ENCODE data around the gene PRKCB.

Gene PRKCB

GRCh38 chr16:23895052-23895451 lies 59.3 kb downstream of the PRKCB start:
- no peaks in the 10 kb centered on the region; the same call in 1 of the 2 replicates for H4K20me1 ChIP-seq (ENCODE audit: low read depth, low read length)
- H3K79me2 ChIP-seq (ENCODE audit: insufficient read depth, low read length), result no peaks in the 10 kb centered on the region
- TF ChIP-seq EZH2phosphoT487 (conservative IDR thresholded peaks at IDR 0.05; ENCODE audit: low read length), result no peak
- no peak for TF ChIP-seq CTCF (IDR thresholded peaks at IDR 0.05; ENCODE audit: insufficient read depth, low read length, poor library complexity, severe bottlenecking)
- H3K9me3 ChIP-seq (ENCODE audit: insufficient read depth, low read length), result no peaks in the 10 kb centered on the region
- no peak overlapping the region for H3K4me2 ChIP-seq (ENCODE audit: low read depth, low read length, poor library complexity, severe bottlenecking)
- H3K27me3 ChIP-seq (ENCODE audit: low read length), result no peaks in the 10 kb centered on the region
- no peaks in the 10 kb centered on the region for H3F3A ChIP-seq (ENCODE audit: insufficient read depth)
- no peak overlapping the region for H3K9ac ChIP-seq (ENCODE audit: low read length)
- H3K9me2 ChIP-seq (replicated peaks; ENCODE audit: insufficient read depth, low read length), result no peaks in the 10 kb centered on the region
- H3K36me3 ChIP-seq (ENCODE audit: low read length), result no peaks in the 10 kb centered on the region
- H2AFZ ChIP-seq (ENCODE audit: low read depth, low read length, severe bottlenecking), result no peak overlapping the region
- H3K27ac ChIP-seq (ENCODE audit: low read depth, low read length), result no peak overlapping the region
- H3K4me3 ChIP-seq (ENCODE audit: insufficient read depth, low read length, poor library complexity, severe bottlenecking), result no peak overlapping the region

- H3K79me2 ChIP-seq (ENCODE audit: insufficient read depth, low read length), result no peaks in the 10 kb centered on the region
- H2AFZ ChIP-seq (ENCODE audit: low read depth, low read length, severe bottlenecking), result no peak overlapping the region
- TF ChIP-seq EZH2phosphoT487 (conservative IDR thresholded peaks at IDR 0.05; ENCODE audit: low read length), result no peak
- no peak for TF ChIP-seq CTCF (IDR thresholded peaks at IDR 0.05; ENCODE audit: insufficient read depth, low read length, poor library complexity, severe bottlenecking)
- H3K27ac ChIP-seq (ENCODE audit: low read depth, low read length), result no peak overlapping the region
- H4K20me1 ChIP-seq (ENCODE audit: low read depth, low read length), result no peaks in the 10 kb centered on the region; the same call in 1 of the 2 replicates
- no peak overlapping the region for H3K4me3 ChIP-seq (ENCODE audit: insufficient read depth, low read length, poor library complexity, severe bottlenecking)
- no peaks in the 10 kb centered on the region for H3K27me3 ChIP-seq (ENCODE audit: low read length)
- H3K9me2 ChIP-seq (replicated peaks; ENCODE audit: insufficient read depth, low read length), result no peaks in the 10 kb centered on the region
- H3F3A ChIP-seq (ENCODE audit: insufficient read depth), result no peaks in the 10 kb centered on the region
- H3K36me3 ChIP-seq (ENCODE audit: low read length), result no peaks in the 10 kb centered on the region
- no peak overlapping the region for H3K4me2 ChIP-seq (ENCODE audit: low read depth, low read length, poor library complexity, severe bottlenecking)
- H3K9me3 ChIP-seq (ENCODE audit: insufficient read depth, low read length), result no peaks in the 10 kb centered on the region
- H3K9ac ChIP-seq (ENCODE audit: low read length), result no peak overlapping the region
Observed at GRCh38 chr16:23896832-23897821, 61.3 kb downstream of the PRKCB start.

- Histone ChIP-seq H3K36me3 (ENCODE audit: low read length) (no peaks in the 10 kb centered on the region), H2AFZ (ENCODE audit: low read depth, low read length, severe bottlenecking) (no peak overlapping the region), H3F3A (ENCODE audit: insufficient read depth) (no peaks in the 10 kb centered on the region), H3K9ac (ENCODE audit: low read length) (no peak overlapping the region), H3K9me3 (ENCODE audit: insufficient read depth, low read length) (no peaks in the 10 kb centered on the region), H3K4me3 (ENCODE audit: insufficient read depth, low read length, poor library complexity, severe bottlenecking) (no peak overlapping the region), H3K27me3 (ENCODE audit: low read length) (no peaks in the 10 kb centered on the region), H3K27ac (ENCODE audit: low read depth, low read length) (no peak overlapping the region), H3K4me2 (ENCODE audit: low read depth, low read length, poor library complexity, severe bottlenecking) (no peak overlapping the region), H4K20me1 (ENCODE audit: low read depth, low read length) (no peaks in the 10 kb centered on the region; the same call in 1 of the 2 replicates), H3K9me2 (replicated peaks; ENCODE audit: insufficient read depth, low read length) (no peaks in the 10 kb centered on the region), H3K79me2 (ENCODE audit: insufficient read depth, low read length) (no peaks in the 10 kb centered on the region)
- TF ChIP-seq CTCF (IDR thresholded peaks at IDR 0.05; ENCODE audit: insufficient read depth, low read length, poor library complexity, severe bottlenecking) (no peak), EZH2phosphoT487 (conservative IDR thresholded peaks at IDR 0.05; ENCODE audit: low read length) (no peak)
Observed at GRCh38 chr16:23898682-23899430, 63.1 kb downstream of the PRKCB start.

Measured in SU-DHL-6 (cell line).